ENCODE data around the gene CCDC174.
A peak's percentile ranks its signal among the peaks of the same experiment; 100 is the strongest.

Gene CCDC174

GRCh38 chr3:14698601-14699244 is 47.2 kb downstream of the CCDC174 start:
- no peaks in the 10 kb centered on the region for H3K4me1 Mint-ChIP-seq
- H3K27me3 Mint-ChIP-seq = peaks cover 24% of the 10 kb centered on the region
- no peak for ATAC-seq
- H3K36me3 Mint-ChIP-seq = peaks cover 10% of the 10 kb centered on the region
- H3K27ac Mint-ChIP-seq = no peak overlapping the region
- H3K4me3 Mint-ChIP-seq = no peak overlapping the region
- H3K9me3 Mint-ChIP-seq = peaks cover 3% of the 10 kb centered on the region

DNA sequence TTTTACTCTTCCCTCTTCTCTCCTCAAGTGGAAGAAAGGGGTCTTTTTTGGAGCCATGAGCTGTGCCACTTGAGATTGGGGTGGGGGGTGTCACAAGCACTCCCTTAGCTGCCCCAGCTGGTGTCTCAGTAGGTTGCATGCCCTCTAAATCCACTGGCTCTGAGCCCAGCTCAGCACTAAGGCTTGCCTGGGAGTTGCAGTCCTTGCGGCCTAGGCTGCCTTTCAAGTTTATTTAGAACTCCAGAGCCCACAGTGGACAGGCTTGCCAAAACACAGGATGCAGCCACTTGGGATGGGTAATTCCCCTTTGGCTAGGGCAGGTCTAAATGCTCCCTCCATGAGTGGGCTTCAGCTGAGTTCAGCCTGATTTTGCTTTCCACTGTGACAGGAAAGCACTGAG is 48.1 kb downstream of the CCDC174 start:
- Mint-ChIP-seq H3K27ac (no peak overlapping the region), H3K9me3 (peaks cover 3% of the 10 kb centered on the region), H3K4me1 (no peaks in the 10 kb centered on the region), H3K36me3 (peaks cover 10% of the 10 kb centered on the region), H3K4me3 (no peak overlapping the region), H3K27me3 (peaks cover 15% of the 10 kb centered on the region)
- no peak for ATAC-seq

DNA sequence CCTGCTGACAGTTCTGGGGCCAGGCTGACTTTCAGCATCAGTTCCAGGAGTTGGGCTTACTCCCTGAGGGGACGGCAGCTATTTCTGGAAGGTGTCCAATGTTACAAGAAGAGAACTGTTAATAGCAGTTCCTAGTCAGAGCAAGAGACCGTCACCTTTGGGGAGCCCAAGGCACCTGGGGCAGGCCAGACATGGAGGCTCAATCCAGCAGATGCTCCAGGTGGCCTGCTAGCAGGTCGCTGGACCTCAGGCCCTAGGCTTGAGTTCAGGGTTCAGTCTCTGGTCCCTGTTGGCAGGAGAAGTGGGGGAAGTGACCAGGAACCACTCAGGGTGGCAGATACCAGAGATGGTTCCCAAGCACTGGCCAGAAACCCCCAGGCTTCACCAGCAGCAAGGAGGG is 49.3 kb downstream of the CCDC174 start:
- Mint-ChIP-seq H3K4me1 (no peaks in the 10 kb centered on the region), H3K4me3 (no peak overlapping the region), H3K9me3 (peaks cover 3% of the 10 kb centered on the region), H3K36me3 (peaks cover 10% of the 10 kb centered on the region), H3K27me3 (peaks cover 3% of the 10 kb centered on the region), H3K27ac (no peak overlapping the region)
- ATAC-seq = no peak

GRCh38 chr3:14701676-14702075 is 50.1 kb downstream of the CCDC174 start:
- H3K27ac Mint-ChIP-seq = no peak overlapping the region
- H3K4me1 Mint-ChIP-seq = no peaks in the 10 kb centered on the region
- H3K4me3 Mint-ChIP-seq = no peak overlapping the region
- no peaks in the 10 kb centered on the region for H3K27me3 Mint-ChIP-seq
- peaks cover 10% of the 10 kb centered on the region for H3K36me3 Mint-ChIP-seq
- ATAC-seq = no peak
- peaks cover 3% of the 10 kb centered on the region for H3K9me3 Mint-ChIP-seq

DNA sequence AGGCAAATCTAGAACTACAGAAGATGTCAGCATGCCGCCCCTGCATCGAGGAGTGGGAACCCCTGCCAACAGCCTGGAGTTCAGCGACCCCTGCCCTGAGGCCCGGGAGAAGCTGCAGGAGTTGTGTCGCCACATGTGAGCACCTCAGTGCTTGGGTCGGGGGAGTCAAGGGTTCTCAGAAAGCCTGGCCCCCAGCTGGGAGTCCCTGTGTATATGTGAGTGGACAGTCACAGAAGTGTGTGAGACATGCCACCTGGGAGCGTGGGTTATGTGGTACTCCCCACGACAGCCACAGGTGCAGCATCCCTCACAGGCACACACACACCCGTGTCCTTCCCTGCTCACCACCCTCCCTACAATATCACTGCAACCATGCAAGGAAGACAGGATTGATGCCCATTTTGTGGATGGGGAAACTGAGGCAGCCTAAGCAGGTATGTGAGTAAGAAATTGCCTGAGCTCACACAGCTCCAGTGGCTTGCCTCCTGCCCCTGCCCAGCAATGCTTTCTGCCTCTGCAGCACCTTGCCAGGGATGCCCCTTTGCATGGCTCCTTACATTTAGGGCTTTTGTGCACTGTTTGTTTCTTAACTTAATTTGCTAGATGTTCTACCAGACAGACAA is 51.7 kb downstream of the CCDC174 start:
- Mint-ChIP-seq H3K4me1 (no peaks in the 10 kb centered on the region), H3K27me3 (no peaks in the 10 kb centered on the region), H3K36me3 (peaks cover 6% of the 10 kb centered on the region), H3K27ac (no peak overlapping the region), H3K9me3 (no peaks in the 10 kb centered on the region), H3K4me3 (no peak overlapping the region)
- ATAC-seq = no peak

- Mint-ChIP-seq H3K4me1 (no peaks in the 10 kb centered on the region), H3K27me3 (no peaks in the 10 kb centered on the region), H3K4me3 (no peak overlapping the region), H3K9me3 (no peaks in the 10 kb centered on the region), H3K36me3 (peaks cover 3% of the 10 kb centered on the region), H3K27ac (no peak overlapping the region)
- ATAC-seq = no peak
Measured at GRCh38 chr3:14703791-14704190, 52.2 kb downstream of the CCDC174 start.

DNA sequence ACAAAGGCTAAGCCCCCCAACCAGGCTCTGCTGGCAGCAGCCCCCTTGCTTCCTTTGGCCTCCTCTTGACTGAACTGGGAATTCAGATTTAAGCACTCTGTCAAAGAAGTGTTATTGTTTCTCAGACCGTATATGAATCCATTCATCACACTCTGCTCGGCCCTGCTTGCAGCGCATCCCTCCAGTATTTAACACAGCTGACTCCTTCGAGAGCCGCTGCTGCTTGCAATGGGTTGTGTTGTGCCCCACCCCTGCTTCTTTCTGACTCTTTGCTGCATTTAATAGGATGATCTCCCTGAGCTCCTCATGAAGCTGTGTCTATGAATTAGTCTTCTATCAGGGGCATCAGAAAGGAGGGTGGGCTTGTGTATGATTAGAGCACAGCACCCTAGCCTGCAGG is 54.5 kb downstream of the CCDC174 start:
- no peak overlapping the region for H3K4me3 Mint-ChIP-seq
- no peak for ATAC-seq
- H3K27ac Mint-ChIP-seq = no peak overlapping the region

DNA sequence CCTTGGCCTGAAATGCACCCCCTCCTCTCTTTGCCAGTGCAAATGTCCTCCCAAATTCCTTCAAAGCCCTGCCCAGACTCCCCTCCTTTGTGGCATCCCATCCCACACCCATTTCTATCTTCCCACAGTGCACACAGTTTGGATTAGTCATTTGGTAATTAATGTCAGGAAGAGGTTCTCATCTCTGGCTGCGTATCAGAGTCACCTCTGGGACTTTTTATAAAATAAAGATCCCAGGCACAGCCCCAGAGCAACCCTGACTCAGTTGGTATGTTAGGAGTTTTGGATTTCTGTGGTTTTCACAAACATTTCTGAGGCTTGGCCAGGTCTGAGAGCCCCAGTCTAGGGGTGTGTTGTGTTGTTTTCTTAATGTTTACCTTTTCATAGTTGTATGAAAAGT is 65.0 kb downstream of the CCDC174 start:
- peaks cover 17% of the 10 kb centered on the region for H3K27me3 Mint-ChIP-seq
- H3K36me3 Mint-ChIP-seq = peaks cover 16% of the 10 kb centered on the region
- peak; percentile 34 for ATAC-seq
- H3K27ac Mint-ChIP-seq = no peak overlapping the region
- peaks cover 10% of the 10 kb centered on the region for H3K9me3 Mint-ChIP-seq
- no peak overlapping the region for H3K4me3 Mint-ChIP-seq
- no peaks in the 10 kb centered on the region for H3K4me1 Mint-ChIP-seq

More for the DNA sequence above, 54.5 kb downstream of the CCDC174 start:
- no peaks in the 10 kb centered on the region for H3K27me3 Mint-ChIP-seq
- peaks cover 6% of the 10 kb centered on the region for H3K36me3 Mint-ChIP-seq
- H3K4me1 Mint-ChIP-seq = no peaks in the 10 kb centered on the region
- H3K9me3 Mint-ChIP-seq = peaks cover 8% of the 10 kb centered on the region

DNA sequence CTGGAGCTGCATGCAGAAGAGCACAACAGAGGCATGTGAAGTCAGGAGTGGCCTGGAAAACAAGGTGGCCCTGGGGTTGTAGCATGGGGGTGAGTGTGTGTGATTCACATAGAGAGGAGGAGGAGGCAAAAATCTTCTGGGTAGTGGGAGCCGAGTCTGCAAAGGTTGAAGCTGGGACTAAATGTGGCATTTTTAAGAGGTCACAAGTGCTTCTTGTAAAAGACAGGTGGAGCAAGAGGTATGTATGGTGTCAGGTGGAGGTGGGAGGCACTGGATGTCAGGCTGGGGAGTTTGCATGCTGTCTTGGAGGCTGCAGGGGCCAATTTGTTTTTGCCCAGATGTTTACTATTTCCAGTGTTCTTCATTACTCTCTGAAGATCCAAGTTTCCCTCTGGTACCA is 65.7 kb downstream of the CCDC174 start:
- Mint-ChIP-seq H3K27ac (no peak overlapping the region), H3K9me3 (peaks cover 7% of the 10 kb centered on the region), H3K4me1 (no peaks in the 10 kb centered on the region), H3K27me3 (peaks cover 17% of the 10 kb centered on the region), H3K4me3 (no peak overlapping the region), H3K36me3 (peaks cover 12% of the 10 kb centered on the region)
- ATAC-seq = no peak

DNA sequence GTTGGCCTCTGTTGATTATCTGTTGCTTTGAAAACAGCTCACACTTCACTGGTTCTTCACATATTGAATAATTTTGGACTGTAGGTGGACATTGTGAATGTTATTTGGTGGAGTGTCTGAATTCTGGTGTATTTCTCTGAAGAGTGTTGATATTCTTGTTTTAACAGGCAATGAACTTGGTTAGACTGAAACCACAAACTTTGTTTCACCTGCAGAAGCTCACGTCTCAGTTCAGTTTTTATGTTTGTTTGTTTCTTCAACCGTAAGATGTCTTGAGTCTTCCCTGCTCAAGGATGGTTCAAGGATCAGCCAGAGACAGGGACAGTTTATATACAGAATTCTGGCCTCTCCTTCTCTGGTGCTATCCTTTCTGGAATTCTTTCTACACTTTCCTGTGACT is 67.0 kb downstream of the CCDC174 start:
- ATAC-seq = no peak
- peaks cover 17% of the 10 kb centered on the region for H3K27me3 Mint-ChIP-seq
- H3K4me1 Mint-ChIP-seq = no peaks in the 10 kb centered on the region
- peaks cover 2% of the 10 kb centered on the region for H3K9me3 Mint-ChIP-seq
- H3K27ac Mint-ChIP-seq = no peak overlapping the region
- no peak overlapping the region for H3K4me3 Mint-ChIP-seq
- peaks cover 5% of the 10 kb centered on the region for H3K36me3 Mint-ChIP-seq

DNA sequence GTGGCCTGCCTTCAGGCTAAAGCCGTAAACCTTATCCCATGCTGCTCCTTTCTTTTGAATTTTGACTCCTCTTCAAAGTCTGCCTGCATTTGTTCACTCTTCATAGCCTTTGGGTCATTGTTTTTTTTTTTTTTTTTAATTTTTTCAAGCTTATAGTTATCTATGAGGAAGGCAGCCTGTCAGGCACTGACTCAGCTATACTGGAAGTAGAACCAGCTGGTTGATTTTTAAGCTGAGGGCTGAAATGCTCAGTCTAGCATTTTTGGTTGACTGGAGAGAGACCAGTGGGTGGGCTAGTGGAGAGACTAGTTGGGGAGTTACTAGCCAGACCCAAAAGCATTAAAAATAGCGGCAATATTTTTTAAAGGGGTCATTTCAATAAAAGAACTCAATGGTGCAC is 67.4 kb downstream of the CCDC174 start:
- Mint-ChIP-seq H3K27me3 (peaks cover 17% of the 10 kb centered on the region), H3K4me1 (no peaks in the 10 kb centered on the region), H3K4me3 (no peak overlapping the region), H3K27ac (no peak overlapping the region), H3K36me3 (peaks cover 5% of the 10 kb centered on the region), H3K9me3 (peaks cover 2% of the 10 kb centered on the region)
- no peak for ATAC-seq

GRCh38 chr3:14721126-14721864 is 69.7 kb downstream of the CCDC174 start:
- no peak overlapping the region for H3K4me3 Mint-ChIP-seq
- no peaks in the 10 kb centered on the region for H3K4me1 Mint-ChIP-seq
- H3K36me3 Mint-ChIP-seq = no peaks in the 10 kb centered on the region
- H3K9me3 Mint-ChIP-seq = no peaks in the 10 kb centered on the region
- no peak overlapping the region for H3K27ac Mint-ChIP-seq
- no peak for ATAC-seq
- H3K27me3 Mint-ChIP-seq = peaks cover 14% of the 10 kb centered on the region
